ENCODE data around the gene TMEM108. TPM values are rescaled to one million over a fixed set of nuclear protein-coding genes. Genes with fewer than 3 reads are reported as not detected.
A peak's percentile ranks its signal among the peaks of the same experiment; 100 is the strongest.

Gene TMEM108
- total and polyA plus RNA-seq, 2 experiments from 2014 or later, result 7.4 to 15.3 TPM

GRCh38 chr3:133428552-133428951, 390.4 kb downstream of the TMEM108 start:
- H3K27ac ChIP-seq (ENCODE audit: low read depth), result no peak overlapping the region
- TF ChIP-seq ETS1 (IDR thresholded peaks at IDR 0.05) (no peak), CREB1 (CRISPR knock-in tag; IDR thresholded peaks at IDR 0.05; ENCODE audit: low read depth) (no peak), CTCF (conservative IDR thresholded peaks at IDR 0.05; ENCODE audit: low read depth in 2 of 2) (no peak), EZH2phosphoT487 (IDR thresholded peaks at IDR 0.05; ENCODE audit: unreplicated experiment) (no peak), ZNF462 (CRISPR knock-in tag; IDR thresholded peaks at IDR 0.05) (no peak), ZNF114 (CRISPR knock-in tag; IDR thresholded peaks at IDR 0.05) (no peak)
- H3F3A ChIP-seq (replicated peaks; ENCODE audit: low read depth), result no peaks in the 10 kb centered on the region
- Mint-ChIP-seq H3K4me3 (no peak overlapping the region), H3K36me3 (ENCODE audit: low read depth) (no peaks in the 10 kb centered on the region), H3K27me3 (ENCODE audit: insufficient read depth, low read depth, poor library complexity) (peaks cover 11% of the 10 kb centered on the region), H3K4me1 (0 out of 3 replicates have a peak, but pooled peaks cover 3% of the 10 kb centered on the region), H3K9me3 (no peaks in the 10 kb centered on the region), H3K27ac (no peak overlapping the region)
- H3K4me1 ChIP-seq (ENCODE audit: insufficient read depth), result no peaks in the 10 kb centered on the region; the same call in 1 of the 2 replicates
- H2AFZ ChIP-seq, result no peak overlapping the region
- no peaks in the 10 kb centered on the region for H3K79me2 ChIP-seq (replicated peaks; ENCODE audit: insufficient read depth)
- no peaks in the 10 kb centered on the region for H3K27me3 ChIP-seq (ENCODE audit: insufficient read depth)
- no peak for DNase-seq (ENCODE audit: low spot score)
- no peak overlapping the region for H3K4me2 ChIP-seq
- no peak overlapping the region for H3K4me3 ChIP-seq
- peak; percentile 58 for ATAC-seq
- H3K36me3 ChIP-seq (ENCODE audit: insufficient read depth), result no peaks in the 10 kb centered on the region
- no peaks in the 10 kb centered on the region for H4K20me1 ChIP-seq (replicated peaks; ENCODE audit: insufficient read depth)
- no peaks in the 10 kb centered on the region for H3K9me2 ChIP-seq (ENCODE audit: insufficient read depth)
